H9 (cell line): ENCODE measurements around the gene SLMAP. TPM values are rescaled to one million over a fixed set of nuclear protein-coding genes. Genes with fewer than 3 reads are reported as not detected.

Experiments used
- DNase-seq: peaks from one replicate; pipeline ENCODE4 v3.0.0-alpha.2; 2017
- H2AFZ ChIP-seq: one replicate; pipeline ENCODE4 v1.6.1; 2013; ENCODE audit warnings: mild to moderate bottlenecking, low read length, control low read depth, moderate library complexity
- H2AK5ac ChIP-seq: 2 replicates; pipeline ENCODE4 v1.6.1; 2013; ENCODE audit warnings: low read length, control low read depth, mixed read lengths; ENCODE audit not compliant: insufficient read length
- H2BK120ac ChIP-seq: one replicate; pipeline ENCODE4 v1.6.1; 2013; ENCODE audit warnings: low read depth, mild to moderate bottlenecking, low read length, control low read depth, inconsistent platforms; ENCODE audit not compliant: poor library complexity, severe bottlenecking
- H2BK12ac ChIP-seq: 2 replicates; pipeline ENCODE4 v1.6.1; 2013; ENCODE audit warnings: low read length, control low read depth, mixed read lengths, low read depth; ENCODE audit not compliant: insufficient read length
- H2BK15ac ChIP-seq: 2 replicates; pipeline ENCODE4 v1.6.1; 2013; ENCODE audit warnings: low read depth, low read length, control low read depth
- H2BK20ac ChIP-seq: one replicate; pipeline ENCODE4 v1.6.1; 2013; ENCODE audit warnings: low read depth, mild to moderate bottlenecking, low read length, control low read depth, inconsistent platforms; ENCODE audit not compliant: poor library complexity, severe bottlenecking
- H2BK5ac ChIP-seq: 2 replicates; pipeline ENCODE4 v1.6.1; 2013; ENCODE audit warnings: low read length, control low read depth, mixed read lengths; ENCODE audit not compliant: insufficient read length
- H3K14ac ChIP-seq: 2 replicates; pipeline ENCODE4 v1.6.1; 2013; ENCODE audit warnings: low read length, control low read depth; ENCODE audit not compliant: insufficient read depth
- H3K18ac ChIP-seq: 2 replicates; pipeline ENCODE4 v1.6.1; 2013; ENCODE audit warnings: low read depth, mild to moderate bottlenecking, mixed read lengths, low read length, control low read depth; ENCODE audit not compliant: insufficient read length
- H3K23ac ChIP-seq: 2 replicates; pipeline ENCODE4 v1.6.1; 2013; ENCODE audit warnings: low read length, control low read depth, mixed read lengths, low read depth; ENCODE audit not compliant: insufficient read length
- H3K23me2 ChIP-seq: 2 replicates; pipeline ENCODE4 v1.6.1; 2013; ENCODE audit warnings: low read depth, mild to moderate bottlenecking, mixed read lengths, low read length, control low read depth; ENCODE audit not compliant: insufficient read length, poor library complexity, severe bottlenecking
- H3K27ac ChIP-seq: 2 replicates; pipeline ENCODE4 v1.5.1; 2013; ENCODE audit warnings: low read length, control low read depth, mixed read lengths, low read depth; ENCODE audit not compliant: insufficient read length
- H3K27me3 ChIP-seq: 2 replicates; pipeline ENCODE4 v1.6.1; 2013; ENCODE audit warnings: low read length, control low read depth, inconsistent platforms; ENCODE audit not compliant: insufficient read depth
- H3K4ac ChIP-seq: 2 replicates; pipeline ENCODE4 v1.6.1; 2013; ENCODE audit warnings: low read depth, mild to moderate bottlenecking, control low read depth, inconsistent platforms, low read length, moderate library complexity
- H3K4me1 ChIP-seq: 2 replicates; pipeline ENCODE4 v1.6.1; 2013; ENCODE audit warnings: low read length, control low read depth, inconsistent platforms; ENCODE audit not compliant: insufficient read depth
- H3K4me2 ChIP-seq: 2 replicates; pipeline ENCODE4 v1.6.1; 2013; ENCODE audit warnings: low read length, control low read depth, mixed read lengths; ENCODE audit not compliant: insufficient read length, insufficient read depth
- H3K56ac ChIP-seq: 2 replicates; pipeline ENCODE4 v1.6.1; 2013; ENCODE audit warnings: low read depth, mild to moderate bottlenecking, mixed read lengths, low read length, control low read depth; ENCODE audit not compliant: insufficient read length
- H3K79me1 ChIP-seq: 2 replicates; pipeline ENCODE4 v1.6.1; 2013; ENCODE audit warnings: low read depth, mild to moderate bottlenecking, moderate library complexity, low read length, control low read depth, inconsistent platforms; ENCODE audit not compliant: insufficient read depth, poor library complexity, severe bottlenecking
- H3K79me2 ChIP-seq: 2 replicates; pipeline ENCODE4 v1.6.1; 2013; ENCODE audit warnings: low read length, control low read depth, inconsistent platforms; ENCODE audit not compliant: insufficient read depth
- H3K9ac ChIP-seq: 2 replicates; pipeline ENCODE4 v1.6.1; 2013; ENCODE audit warnings: low read length, control low read depth, mixed read lengths; ENCODE audit not compliant: insufficient read length; ENCODE audit errors: extremely low read depth
- H3K9me3 ChIP-seq: one replicate; pipeline ENCODE4 v1.6.1; 2013; ENCODE audit warnings: low read depth, low read length, inconsistent platforms; ENCODE audit not compliant: control insufficient read depth
- H3T11ph ChIP-seq: one replicate; pipeline ENCODE4 v1.6.1; 2013; ENCODE audit warnings: mild to moderate bottlenecking, low read length, control low read depth, inconsistent platforms
- H4K20me1 ChIP-seq: one replicate; pipeline ENCODE4 v1.6.1; 2013; ENCODE audit not compliant: control insufficient read depth, insufficient read length, insufficient read depth
- H4K5ac ChIP-seq: 2 replicates; pipeline ENCODE4 v1.6.1; 2013; ENCODE audit warnings: low read depth, mild to moderate bottlenecking, mixed read lengths, low read length, control low read depth; ENCODE audit not compliant: insufficient read length
- H4K8ac ChIP-seq: replicated peaks from 2 replicates; pipeline ENCODE4 v1.6.1; 2013; ENCODE audit warnings: low read length, control low read depth, mixed read lengths, low read depth; ENCODE audit not compliant: insufficient read length
- H4K91ac ChIP-seq: 2 replicates; pipeline ENCODE4 v1.6.1; 2013; ENCODE audit warnings: low read depth, mild to moderate bottlenecking, moderate library complexity, mixed read lengths, low read length, control low read depth; ENCODE audit not compliant: insufficient read length
- H3K27ac Mint-ChIP-seq, 3 experiments: 2 replicates in 2 of 3; 3 replicates in 1 of 3; pipeline ENCODE4 v1.8.0; 2020 to 2021; ENCODE audit warnings: mixed read lengths in 3 of 3, mild to moderate bottlenecking in 1 of 3, moderate library complexity in 1 of 3
- H3K27me3 Mint-ChIP-seq: 2 replicates; pipeline ENCODE4 v1.8.0; 2021; ENCODE audit warnings: low read depth, mild to moderate bottlenecking, moderate library complexity, mixed read lengths
- H3K36me3 Mint-ChIP-seq, 3 experiments: 2 replicates in 2 of 3; 3 replicates in 1 of 3; pipeline ENCODE4 v1.8.0; 2020 to 2021; ENCODE audit warnings: low read depth in 3 of 3, mixed read lengths in 3 of 3; ENCODE audit not compliant: insufficient read depth in 1 of 3
- H3K4me1 Mint-ChIP-seq, 2 experiments: 2 replicates each; pipeline ENCODE4 v1.8.0; 2020; ENCODE audit warnings: mixed read lengths in 2 of 2
- H3K4me3 Mint-ChIP-seq, 2 experiments: 2 replicates in 1 of 2; 3 replicates in 1 of 2; pipeline ENCODE4 v1.8.0; 2020 to 2021; ENCODE audit warnings: mild to moderate bottlenecking in 2 of 2, mixed read lengths in 2 of 2, moderate library complexity in 1 of 2
- H3K9me3 Mint-ChIP-seq, 2 experiments: 2 replicates in 1 of 2; 3 replicates in 1 of 2; pipeline ENCODE4 v1.8.0; 2020; ENCODE audit warnings: mild to moderate bottlenecking in 2 of 2, mixed read lengths in 2 of 2, moderate library complexity in 1 of 2
- WGBS: extraction: QIAGEN DNeasy Blood & Tissue Kit; methylation state at CpG from one replicate; pipeline ENCODE4 v1.1.7; 2013; ENCODE audit warnings: missing lambda C conversion rate, low lambda C conversion rate, mixed read lengths; ENCODE audit not compliant: insufficient read length; ENCODE audit errors: extremely low coverage; 5-methylcytosine and 5-hydroxymethylcytosine counted together
- total RNA-seq: library from RNA; stranded (reverse); gene quantifications from 2 replicates; pipeline ENCODE4 v1.2.1, GENCODE V29; 2021
- TF ChIP-seq, protein P1 (sequence below): fragments of 200-600 bp; sonication (generic); conservative IDR thresholded peaks from 3 replicates; pipeline ENCODE4 v1.8.0; 2021; ENCODE audit warnings: antibody characterized with exemption, mild to moderate bottlenecking

SLMAP gene
- total RNA-seq, 1 experiment from 2014 or later, result 65.1 TPM

DNA sequence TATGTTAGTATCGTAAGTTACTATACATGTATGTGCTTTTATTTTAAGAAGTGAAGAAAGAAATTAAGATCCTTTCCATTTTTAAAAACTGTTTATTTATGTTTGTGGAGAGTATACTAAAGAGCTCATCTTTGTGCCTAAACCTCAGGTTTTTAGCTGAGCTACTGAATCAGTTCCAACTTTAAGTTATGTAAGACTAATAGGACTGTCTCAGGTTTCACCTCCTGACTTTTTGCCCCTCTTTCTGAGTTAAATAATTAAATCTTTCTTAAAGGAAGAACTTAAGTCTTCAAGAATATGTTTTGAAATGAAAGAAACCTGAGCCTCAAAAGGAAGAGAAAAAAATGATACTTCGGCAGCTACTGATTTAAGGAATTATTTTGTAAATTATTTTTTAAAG is 2.6 kb downstream of the SLMAP start:
- H2BK5ac ChIP-seq, result no peak overlapping the region
- TF ChIP-seq, protein P1, sequence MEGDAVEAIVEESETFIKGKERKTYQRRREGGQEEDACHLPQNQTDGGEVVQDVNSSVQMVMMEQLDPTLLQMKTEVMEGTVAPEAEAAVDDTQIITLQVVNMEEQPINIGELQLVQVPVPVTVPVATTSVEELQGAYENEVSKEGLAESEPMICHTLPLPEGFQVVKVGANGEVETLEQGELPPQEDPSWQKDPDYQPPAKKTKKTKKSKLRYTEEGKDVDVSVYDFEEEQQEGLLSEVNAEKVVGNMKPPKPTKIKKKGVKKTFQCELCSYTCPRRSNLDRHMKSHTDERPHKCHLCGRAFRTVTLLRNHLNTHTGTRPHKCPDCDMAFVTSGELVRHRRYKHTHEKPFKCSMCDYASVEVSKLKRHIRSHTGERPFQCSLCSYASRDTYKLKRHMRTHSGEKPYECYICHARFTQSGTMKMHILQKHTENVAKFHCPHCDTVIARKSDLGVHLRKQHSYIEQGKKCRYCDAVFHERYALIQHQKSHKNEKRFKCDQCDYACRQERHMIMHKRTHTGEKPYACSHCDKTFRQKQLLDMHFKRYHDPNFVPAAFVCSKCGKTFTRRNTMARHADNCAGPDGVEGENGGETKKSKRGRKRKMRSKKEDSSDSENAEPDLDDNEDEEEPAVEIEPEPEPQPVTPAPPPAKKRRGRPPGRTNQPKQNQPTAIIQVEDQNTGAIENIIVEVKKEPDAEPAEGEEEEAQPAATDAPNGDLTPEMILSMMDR, result no peak
- H2BK15ac ChIP-seq, result no peak overlapping the region
- H2BK20ac ChIP-seq, result no peak overlapping the region
- H3K23me2 ChIP-seq, result peaks cover 13% of the 10 kb centered on the region
- H3K14ac ChIP-seq, result no peak overlapping the region
- H3K23ac ChIP-seq, result no peak overlapping the region
- H3T11ph ChIP-seq, result no peak overlapping the region
- DNase-seq, result no peak
- no peaks in the 10 kb centered on the region for H3K27me3 ChIP-seq
- no peak overlapping the region for H4K8ac ChIP-seq
- no peak overlapping the region for H2BK120ac ChIP-seq
- H2BK12ac ChIP-seq, result no peak overlapping the region
- no peak overlapping the region for H3K4ac ChIP-seq
- H3K27ac ChIP-seq, result no peak overlapping the region
- no peaks in the 10 kb centered on the region for H3K9me3 ChIP-seq
- H3K79me2 ChIP-seq, result peaks cover 16% of the 10 kb centered on the region; the same call in 1 of the 2 replicates
- H3K18ac ChIP-seq, result no peak overlapping the region
- H3K79me1 ChIP-seq, result no peaks in the 10 kb centered on the region
- no peaks in the 10 kb centered on the region for H4K20me1 ChIP-seq
- peaks cover 25 to 31% of the 10 kb centered on the region in 2 experiments for H3K4me1 Mint-ChIP-seq
- H3K27ac Mint-ChIP-seq, result no peak overlapping the region
- no peaks in the 10 kb centered on the region for H3K27me3 Mint-ChIP-seq
- no peak overlapping the region for H3K56ac ChIP-seq
- no peaks in the 10 kb centered on the region; the same call in 1 of the 2 replicates for H3K4me1 ChIP-seq
- H3K36me3 Mint-ChIP-seq, result peaks cover 16 to 37% (median 16%) of the 10 kb centered on the region in 3 experiments
- H3K4me3 Mint-ChIP-seq, result peak overlapping the region; percentile 96 to 97; a peak in 4 of 5 replicates
- H4K5ac ChIP-seq, result no peak overlapping the region
- H3K9me3 Mint-ChIP-seq, result peaks cover 0 to 3% of the 10 kb centered on the region in 2 experiments; a peak in 1 of 5 replicates
- no peak overlapping the region for H2AK5ac ChIP-seq
- H3K4me2 ChIP-seq, result peak overlapping the region; percentile 92
- no CpG with 5 or more reads among the region's 2 CpGs for WGBS
- no peak overlapping the region for H2AFZ ChIP-seq
- no peak overlapping the region for H3K9ac ChIP-seq
- no peak overlapping the region for H4K91ac ChIP-seq
